ENCODE data around the gene FAU.
"Not testable (repeated sequence)": the region's sequence is repeated elsewhere in the genome, so short reads cannot be mapped to it uniquely, and the experiment has no call there.

The FAU gene

DNA sequence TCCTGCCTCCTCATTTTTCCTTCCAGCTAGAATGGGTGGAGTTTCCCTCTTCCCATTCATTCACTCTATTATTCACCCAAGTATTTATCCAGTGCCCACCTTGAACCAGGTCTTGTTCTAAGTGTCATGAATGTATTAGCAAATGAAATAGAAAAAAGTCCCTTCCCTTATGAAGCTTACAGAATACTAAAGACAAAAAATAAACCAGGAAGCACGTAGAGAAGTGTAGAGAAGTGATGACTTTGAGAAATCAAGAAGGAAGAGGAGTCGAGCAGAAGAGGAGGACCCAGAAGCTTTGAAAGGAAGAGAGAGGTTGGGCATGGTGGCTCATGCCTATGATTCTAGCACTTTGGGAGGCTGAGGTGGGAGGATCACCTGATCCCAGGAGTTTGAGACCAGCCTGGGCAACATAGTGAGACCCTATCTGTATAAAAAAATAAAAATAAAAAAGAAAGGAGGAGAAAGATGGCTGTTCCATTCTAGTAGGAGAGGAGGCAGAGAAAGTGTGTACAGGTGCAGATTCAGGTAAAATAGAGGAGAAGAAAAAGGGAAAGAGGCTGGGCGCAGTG, 29.5 kb upstream of the FAU start:
- H3K27ac Mint-ChIP-seq = no peak overlapping the region
- no peaks in the 10 kb centered on the region for H3K9me3 Mint-ChIP-seq
- H3K4me1 Mint-ChIP-seq = peaks cover 13% of the 10 kb centered on the region
- DNase-seq (ENCODE audit: low spot score in 2 of 2) (no peak), ATAC-seq (ENCODE audit: low read depth) (no peak)
- H3K4me3 Mint-ChIP-seq = peak overlapping the region; percentile 15
- H3K36me3 Mint-ChIP-seq = no peaks in the 10 kb centered on the region
- H3K27me3 Mint-ChIP-seq = no peaks in the 10 kb centered on the region

DNA sequence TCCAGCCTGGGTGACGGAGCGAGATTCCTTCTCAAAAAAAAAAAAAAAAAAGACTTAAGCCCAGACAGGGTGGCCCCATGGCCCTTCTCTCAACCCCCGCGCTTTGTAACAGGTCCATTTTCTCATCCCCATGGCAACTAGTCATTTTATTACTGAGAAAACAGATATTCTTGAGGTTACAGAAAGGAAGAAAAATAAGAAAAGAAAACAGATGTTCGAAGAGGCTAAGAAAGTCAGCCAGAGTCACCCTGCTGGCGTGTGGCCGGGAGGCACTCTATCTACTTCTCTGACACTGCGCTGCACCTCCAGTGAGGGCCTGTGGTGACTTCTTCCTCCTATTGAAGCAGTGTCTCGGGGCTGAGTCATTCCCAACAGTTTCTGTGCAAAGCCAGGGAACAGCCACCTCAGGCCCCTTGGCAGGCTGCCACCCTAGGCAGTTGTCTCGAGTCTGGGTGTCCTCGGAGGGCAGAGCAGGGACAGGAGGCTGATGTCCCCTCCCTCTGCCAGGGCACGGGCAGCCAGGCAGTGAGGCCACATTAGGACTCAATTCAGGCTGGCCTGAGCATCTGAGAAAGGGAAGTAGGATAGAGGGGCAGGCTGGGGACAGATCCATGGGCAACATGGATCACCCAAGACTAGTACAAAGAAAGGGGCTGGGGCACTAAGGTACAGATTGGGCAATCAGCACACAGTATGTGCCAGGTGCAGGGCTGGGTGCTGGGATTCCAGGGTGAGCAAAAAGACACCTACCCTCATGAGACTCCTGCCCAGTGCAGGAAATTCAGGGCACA, 28.8 kb upstream of the FAU start:
- ATAC-seq (ENCODE audit: low read depth) (no peak), DNase-seq (ENCODE audit: low spot score in 2 of 2) (no peak)
- H3K36me3 Mint-ChIP-seq = no peaks in the 10 kb centered on the region
- no peaks in the 10 kb centered on the region for H3K9me3 Mint-ChIP-seq
- peaks cover 19% of the 10 kb centered on the region for H3K4me1 Mint-ChIP-seq
- H3K27me3 Mint-ChIP-seq = no peaks in the 10 kb centered on the region
- no peak overlapping the region for H3K27ac Mint-ChIP-seq
- H3K4me3 Mint-ChIP-seq = no peak overlapping the region

DNA sequence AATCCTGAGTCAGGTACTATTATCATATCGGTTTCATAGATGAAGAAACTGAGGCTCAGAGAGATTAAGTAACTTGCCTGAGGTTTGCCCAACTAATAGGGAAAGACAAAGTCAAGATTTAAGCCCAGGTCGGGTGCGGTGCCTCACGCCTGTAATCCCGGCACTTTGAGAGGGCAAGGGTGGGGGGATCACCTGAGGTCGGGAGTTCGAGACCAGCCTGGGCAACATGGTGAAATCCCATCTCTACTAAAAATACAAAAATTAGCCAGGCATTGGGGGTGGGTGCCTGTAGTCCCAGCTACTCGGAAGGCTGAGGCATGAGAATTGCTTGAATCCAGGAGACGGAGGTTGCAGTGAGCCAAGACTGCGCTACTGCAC, 28.2 kb upstream of the FAU start:
- H3K27me3 Mint-ChIP-seq; H3K36me3 Mint-ChIP-seq; H3K9me3 Mint-ChIP-seq; H3K4me3 Mint-ChIP-seq; H3K27ac Mint-ChIP-seq; DNase-seq (ENCODE audit: low spot score in 2 of 2); ATAC-seq (ENCODE audit: low read depth): not testable (repeated sequence)
- peaks cover 22% of the 10 kb centered on the region for H3K4me1 Mint-ChIP-seq

DNA sequence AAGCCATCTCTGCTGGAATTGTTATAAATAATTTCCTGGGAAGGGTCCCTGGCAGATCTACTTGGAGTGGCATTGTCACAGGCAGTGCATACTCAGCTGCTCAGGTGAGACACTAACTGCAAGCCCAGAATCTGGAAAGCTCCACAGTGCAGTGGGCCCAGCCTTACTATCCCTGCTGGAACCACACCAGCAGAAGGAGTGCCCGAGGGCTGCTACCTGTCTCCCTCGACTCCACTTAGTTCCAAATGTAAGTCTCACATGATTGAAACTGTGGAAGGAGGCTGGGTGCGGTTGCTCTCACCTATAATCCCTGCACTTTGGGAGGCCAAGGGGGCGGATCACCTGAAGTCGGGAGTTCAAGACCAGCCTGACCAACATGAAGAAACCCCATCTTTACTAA, 26.7 kb upstream of the FAU start:
- ATAC-seq (ENCODE audit: low read depth) (no peak), DNase-seq (ENCODE audit: low spot score in 2 of 2) (no peak)
- Mint-ChIP-seq H3K27ac (no peak overlapping the region), H3K27me3 (no peaks in the 10 kb centered on the region), H3K4me1 (peaks cover 22% of the 10 kb centered on the region), H3K36me3 (no peaks in the 10 kb centered on the region), H3K4me3 (no peak overlapping the region), H3K9me3 (no peaks in the 10 kb centered on the region)

DNA sequence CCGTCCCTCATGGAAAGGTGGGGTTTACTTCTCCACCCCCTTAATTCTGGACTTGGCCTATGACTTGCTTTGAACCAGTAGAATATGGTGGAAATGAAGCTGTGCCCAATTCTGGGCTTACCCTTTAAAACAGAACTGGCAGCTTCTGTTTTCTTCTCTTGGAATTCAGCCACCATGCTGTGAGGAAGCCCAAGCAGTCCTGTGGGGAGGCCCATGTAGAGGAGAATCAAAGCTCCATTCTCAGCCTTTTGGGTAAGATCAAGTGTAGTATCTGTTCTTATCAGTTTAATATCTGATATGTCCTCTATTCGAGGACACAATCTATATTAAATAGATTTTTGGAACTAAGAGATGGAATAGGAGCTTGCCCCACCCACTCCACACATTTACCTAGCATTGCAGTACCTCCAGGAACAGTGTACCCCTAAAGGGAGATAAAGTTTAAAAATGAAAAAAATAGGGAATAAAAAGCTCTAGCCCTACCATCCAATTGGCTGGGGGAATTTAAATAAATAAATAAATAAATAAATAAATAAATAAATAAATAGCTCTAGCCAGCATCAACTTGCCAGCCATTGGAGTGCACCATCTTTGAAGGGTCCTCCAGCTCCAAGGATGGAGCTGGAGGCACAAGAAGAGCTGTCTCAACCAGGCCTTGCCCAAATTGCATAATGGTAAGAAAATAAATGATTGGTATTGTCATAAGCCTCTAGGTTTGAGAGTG, 25.6 kb upstream of the FAU start:
- Mint-ChIP-seq H3K36me3 (no peaks in the 10 kb centered on the region), H3K9me3 (no peaks in the 10 kb centered on the region), H3K27me3 (no peaks in the 10 kb centered on the region), H3K27ac (no peak overlapping the region), H3K4me3 (no peak overlapping the region), H3K4me1 (peaks cover 22% of the 10 kb centered on the region)
- DNase-seq (ENCODE audit: low spot score in 2 of 2) (no peak), ATAC-seq (ENCODE audit: low read depth) (no peak)

DNA sequence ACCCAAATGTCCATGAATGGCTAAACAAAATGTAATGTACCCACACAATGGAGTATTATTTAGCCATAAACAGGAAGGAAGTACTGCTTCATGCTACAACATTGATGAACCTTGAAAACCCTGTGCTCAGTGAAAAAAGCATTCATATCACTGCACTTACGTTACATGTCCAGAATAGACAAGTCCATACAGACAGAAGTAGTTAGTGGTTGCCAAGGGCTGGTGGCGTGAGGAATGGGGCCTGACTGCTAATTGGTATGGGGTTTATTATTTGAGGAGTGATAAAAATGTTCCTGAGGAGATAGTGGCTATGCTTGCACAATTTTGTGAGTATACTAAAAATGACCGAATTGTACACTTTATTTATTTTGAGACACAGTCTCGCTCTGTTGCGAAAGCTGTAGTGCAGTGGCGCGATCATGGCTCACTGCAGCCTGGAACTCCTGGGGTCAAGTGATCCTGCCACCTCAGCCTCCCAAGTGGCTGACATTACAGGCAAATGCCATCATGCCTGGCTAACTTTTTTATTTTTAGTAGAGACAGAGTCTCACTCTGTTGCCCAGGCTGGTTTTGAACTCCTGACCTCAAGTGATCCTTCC, 20.1 kb upstream of the FAU start:
- Mint-ChIP-seq H3K4me3 (no peak overlapping the region), H3K27me3 (peaks cover 2% of the 10 kb centered on the region), H3K4me1 (peaks cover 17% of the 10 kb centered on the region), H3K9me3 (no peaks in the 10 kb centered on the region), H3K36me3 (no peaks in the 10 kb centered on the region), H3K27ac (no peak overlapping the region)
- no peak for DNase-seq (ENCODE audit: low spot score in 2 of 2)
- ATAC-seq (ENCODE audit: low read depth) = no peak

DNA sequence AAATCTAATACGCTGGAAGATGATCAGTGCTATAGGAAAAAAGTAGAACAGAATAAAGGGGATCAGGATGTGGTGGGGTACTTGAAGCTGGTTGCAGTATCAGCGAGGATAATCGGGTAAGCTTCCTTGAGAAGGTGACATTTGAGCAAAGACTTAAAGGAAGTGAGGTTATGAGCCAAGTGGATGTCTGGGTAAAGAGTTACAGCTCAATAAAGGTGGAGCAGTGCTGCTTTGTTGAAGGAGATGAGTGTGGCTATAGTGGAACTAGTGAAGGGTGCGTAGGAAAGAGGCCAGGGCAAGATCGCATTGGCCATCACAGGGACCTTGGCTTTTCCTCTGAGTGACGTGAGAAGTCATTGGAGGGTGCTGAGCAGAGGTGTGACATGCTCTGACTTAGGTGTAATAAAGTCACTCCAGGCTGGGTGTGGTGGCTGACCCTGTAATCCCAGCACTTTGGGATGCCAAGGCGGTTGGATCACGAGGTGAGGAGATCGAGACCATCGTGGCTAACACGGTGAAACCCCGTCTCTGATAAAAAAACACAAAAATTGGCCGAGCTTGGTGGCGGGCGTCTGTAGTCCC, 14.7 kb upstream of the FAU start:
- H3K27ac Mint-ChIP-seq = no peak overlapping the region
- H3K4me3 Mint-ChIP-seq = no peak overlapping the region
- H3K4me1 Mint-ChIP-seq = peaks cover 31% of the 10 kb centered on the region
- no peaks in the 10 kb centered on the region for H3K27me3 Mint-ChIP-seq
- DNase-seq (ENCODE audit: low spot score in 2 of 2) = no peak
- peaks cover 13% of the 10 kb centered on the region for H3K36me3 Mint-ChIP-seq
- no peak for ATAC-seq (ENCODE audit: low read depth)
- no peaks in the 10 kb centered on the region for H3K9me3 Mint-ChIP-seq

DNA sequence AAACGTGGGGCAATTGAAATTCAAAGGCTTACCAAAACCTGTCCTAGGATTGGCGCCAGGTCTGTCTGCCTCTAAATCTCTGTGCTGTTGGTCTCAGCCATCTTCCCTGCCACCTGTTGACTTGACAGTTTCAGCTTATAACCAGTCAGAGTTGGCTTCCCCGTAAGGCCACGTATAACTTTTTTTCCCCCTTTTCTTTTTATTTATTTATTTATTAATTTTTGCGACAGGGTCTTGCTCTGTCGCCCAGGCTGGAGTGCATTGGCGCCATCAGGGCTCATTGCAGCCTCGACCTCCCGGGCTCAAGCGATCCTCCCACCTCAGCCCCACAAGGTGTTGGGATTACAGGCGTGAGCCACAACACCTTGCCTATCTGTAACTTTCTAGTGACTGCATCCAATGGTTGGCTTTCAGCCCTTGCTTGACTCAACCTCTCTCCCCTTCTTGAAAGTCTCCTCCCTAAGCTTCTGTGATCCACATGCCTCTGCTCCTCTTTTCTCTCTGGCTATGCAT, 13.8 kb upstream of the FAU start:
- Mint-ChIP-seq H3K27ac (peak overlapping the region; percentile 100), H3K9me3 (no peaks in the 10 kb centered on the region), H3K36me3 (peaks cover 18% of the 10 kb centered on the region), H3K27me3 (no peaks in the 10 kb centered on the region), H3K4me3 (peak overlapping the region; percentile 100), H3K4me1 (peaks cover 41% of the 10 kb centered on the region)
- no peak for ATAC-seq (ENCODE audit: low read depth)
- DNase-seq (ENCODE audit: low spot score in 2 of 2) = no peak

DNA sequence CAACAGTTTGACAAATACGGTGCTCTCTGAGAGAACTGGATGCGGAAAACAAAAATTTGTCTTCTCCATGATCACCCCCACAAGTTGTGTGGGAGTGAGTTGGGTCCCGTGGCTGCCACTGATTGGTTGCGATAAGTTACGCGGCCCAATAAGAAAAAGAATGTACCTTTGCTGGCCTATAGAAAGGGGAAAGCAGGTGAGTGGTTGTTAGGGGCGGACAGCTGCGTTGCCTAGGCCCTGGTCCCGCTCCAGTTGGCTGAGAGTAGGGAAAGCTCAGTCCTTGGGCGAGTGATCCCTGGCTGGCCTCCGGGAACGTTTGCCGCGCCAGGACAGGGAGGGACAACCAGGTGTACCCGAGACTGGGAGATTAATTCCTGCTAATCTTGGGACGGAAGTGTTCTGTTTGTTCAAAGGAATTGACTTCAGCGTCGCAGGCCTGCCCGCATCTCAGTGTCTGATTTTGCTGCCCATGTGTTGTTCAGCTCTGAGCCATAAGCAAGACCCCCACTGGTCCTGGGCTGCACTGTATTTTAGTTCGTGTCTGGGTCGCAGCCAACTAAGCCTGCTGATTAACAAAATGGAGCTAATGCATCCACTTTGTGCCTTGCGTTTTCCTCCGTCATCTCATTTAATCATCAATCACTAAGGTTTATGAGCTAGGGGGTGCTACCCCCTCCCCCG, 13.2 kb upstream of the FAU start:
- H3K4me1 Mint-ChIP-seq = peaks cover 45% of the 10 kb centered on the region
- H3K27ac Mint-ChIP-seq = peak overlapping the region; percentile 100
- peak overlapping the region; percentile 100 for H3K4me3 Mint-ChIP-seq
- peak in 1 of 2 donors; percentile 77 for DNase-seq (ENCODE audit: low spot score in 2 of 2)
- no peaks in the 10 kb centered on the region for H3K9me3 Mint-ChIP-seq
- H3K36me3 Mint-ChIP-seq = peaks cover 22% of the 10 kb centered on the region
- peak; percentile 73 for ATAC-seq (ENCODE audit: low read depth)
- H3K27me3 Mint-ChIP-seq = no peaks in the 10 kb centered on the region

DNA sequence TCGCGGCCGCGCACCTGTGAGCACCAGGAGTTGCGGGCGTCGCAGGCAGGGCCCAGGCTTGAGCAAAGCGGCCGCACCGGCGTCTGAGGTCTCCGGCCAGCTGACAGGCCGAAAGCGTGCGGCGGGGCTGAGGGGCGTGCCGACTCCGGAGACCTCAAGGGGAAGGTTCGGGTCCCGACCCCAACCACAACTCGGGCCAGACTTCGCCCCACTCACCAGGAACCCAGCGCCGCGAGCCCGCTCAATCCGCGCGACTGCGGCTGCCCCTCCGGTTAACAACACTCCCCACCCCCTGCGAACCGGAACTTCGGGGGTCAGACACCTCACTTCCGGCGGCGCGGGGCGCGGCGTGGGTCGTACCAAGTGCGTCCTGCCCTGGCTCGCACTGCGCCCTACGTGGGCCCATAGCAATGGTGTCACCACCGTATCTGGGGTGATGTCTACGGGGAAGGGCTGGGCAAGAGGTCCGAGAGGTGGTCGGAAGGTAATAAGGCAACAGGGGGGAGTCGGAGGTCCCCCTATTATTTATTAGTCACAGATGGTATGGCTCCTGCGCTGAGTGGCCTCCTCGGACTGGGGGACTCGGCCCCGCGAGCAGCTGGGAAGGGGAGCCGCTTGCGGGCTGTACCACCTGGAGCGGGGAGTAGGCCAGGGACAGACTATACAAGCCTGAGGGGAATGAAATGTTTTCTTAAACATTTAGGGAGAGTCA, 12.5 kb upstream of the FAU start, which contains the start of gene SYVN1:
Gene SYVN1, minus strand, starts transcription at position 280 of the 712 bp plus-strand sequence. CDS start 918 bp downstream, outside the sequence.
- peak within 1 kb of the TSS; percentile 100 for H3K4me3 Mint-ChIP-seq
- H3K27me3 Mint-ChIP-seq = no peaks in the 10 kb centered on the region
- H3K27ac Mint-ChIP-seq = peak within 1 kb of the TSS; percentile 100
- H3K4me1 Mint-ChIP-seq = peaks cover 51% of the 10 kb centered on the region
- peak; percentile 67 for ATAC-seq (ENCODE audit: low read depth)
- DNase-seq (ENCODE audit: low spot score in 2 of 2) = peak; percentile 90 to 95
- H3K36me3 Mint-ChIP-seq = peaks cover 23% of the 10 kb centered on the region
- H3K9me3 Mint-ChIP-seq = no peaks in the 10 kb centered on the region

DNA sequence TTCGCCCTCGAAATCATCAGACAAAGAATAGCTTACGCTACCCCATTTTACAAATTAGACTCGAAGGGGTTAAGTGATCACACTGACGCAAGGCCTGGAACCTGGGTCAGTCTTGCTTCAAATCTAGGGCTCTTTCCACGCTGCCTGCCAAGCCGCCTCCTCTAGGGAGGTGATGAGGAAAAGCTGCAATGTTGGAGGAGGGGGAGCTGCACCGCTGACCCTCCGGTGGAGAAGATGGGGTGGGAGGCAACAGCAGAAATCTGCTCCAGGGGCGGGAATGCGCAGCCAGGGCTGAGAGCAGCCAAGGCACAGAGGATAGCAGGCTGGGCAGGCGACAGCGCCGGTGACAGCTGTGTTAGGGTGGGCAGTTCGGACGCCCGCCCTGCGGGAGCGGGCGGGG, 11.8 kb upstream of the FAU start:
- peak overlapping the region; percentile 100 for H3K4me3 Mint-ChIP-seq
- H3K27ac Mint-ChIP-seq = peak overlapping the region; percentile 100
- no peaks in the 10 kb centered on the region for H3K27me3 Mint-ChIP-seq
- ATAC-seq (ENCODE audit: low read depth) (no peak), DNase-seq (ENCODE audit: low spot score in 2 of 2) (no peak)
- peaks cover 51% of the 10 kb centered on the region for H3K4me1 Mint-ChIP-seq
- peaks cover 23% of the 10 kb centered on the region for H3K36me3 Mint-ChIP-seq
- H3K9me3 Mint-ChIP-seq = no peaks in the 10 kb centered on the region

DNA sequence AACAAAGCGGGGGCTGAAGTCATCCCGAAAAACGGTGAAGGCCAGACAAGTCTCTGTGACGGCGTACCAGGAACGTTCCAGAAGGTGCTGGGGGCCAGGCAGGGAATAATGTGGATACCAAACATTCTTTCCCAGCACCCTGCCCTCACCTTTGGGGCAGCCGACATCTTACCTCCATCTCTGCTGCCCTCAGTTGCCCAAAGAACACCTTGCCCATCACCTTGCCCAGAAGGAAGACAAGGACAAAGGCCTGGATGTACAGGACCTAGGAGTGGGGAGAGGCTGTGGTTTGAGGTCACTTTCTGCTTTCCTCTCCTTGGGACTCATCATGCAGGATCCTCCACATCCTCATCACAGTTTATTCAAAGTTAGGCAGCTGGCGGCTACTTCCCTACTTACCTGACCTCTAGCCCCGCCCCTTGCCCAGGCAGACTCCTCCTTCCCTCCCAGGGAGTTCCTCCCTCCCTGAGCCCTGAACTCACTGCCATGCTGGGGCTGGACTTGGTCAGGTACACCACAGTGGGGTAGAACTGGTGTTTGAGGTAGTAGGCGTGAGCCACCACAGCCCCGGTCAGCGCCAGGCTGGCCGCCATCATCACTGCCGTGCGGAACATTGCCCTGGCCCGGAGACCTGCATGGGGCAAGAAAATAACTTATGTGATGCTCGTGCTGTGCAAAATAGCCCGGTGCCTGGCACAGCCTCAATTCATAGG, 11.2 kb upstream of the FAU start:
- Mint-ChIP-seq H3K9me3 (no peaks in the 10 kb centered on the region), H3K36me3 (peaks cover 23% of the 10 kb centered on the region), H3K27me3 (no peaks in the 10 kb centered on the region), H3K27ac (peak overlapping the region; percentile 100), H3K4me1 (peaks cover 51% of the 10 kb centered on the region), H3K4me3 (peak overlapping the region; percentile 100)
- DNase-seq (ENCODE audit: low spot score in 2 of 2) (peak; percentile 47 to 55), ATAC-seq (ENCODE audit: low read depth) (peak; percentile 8)
